Measurements from ENCODE around the gene STAM2.
"Not testable (repeated sequence)": the region's sequence is repeated elsewhere in the genome, so short reads cannot be mapped to it uniquely, and the experiment has no call there.

STAM2 gene

GRCh38 chr2:152201466-152201830 lies 25.9 kb upstream of the STAM2 start:
- H3K36me3 Mint-ChIP-seq (ENCODE audit: low read depth): peaks cover 4% of the 10 kb centered on the region
- peaks cover 41% of the 10 kb centered on the region for H3K9me3 Mint-ChIP-seq
- DNase-seq: no peak
- TF ChIP-seq CTCF (IDR thresholded peaks at IDR 0.05): no peak
- H3K4me1 Mint-ChIP-seq: peaks cover 22% of the 10 kb centered on the region
- H3K27ac Mint-ChIP-seq: no peak overlapping the region
- no peak overlapping the region for H3K4me3 Mint-ChIP-seq
- H3K27me3 Mint-ChIP-seq (ENCODE audit: low read depth, poor library complexity): peaks cover 7% of the 10 kb centered on the region

GRCh38 chr2:152200565-152201465 lies 25.3 kb upstream of the STAM2 start:
- Mint-ChIP-seq H3K4me1 (peaks cover 22% of the 10 kb centered on the region), H3K36me3 (ENCODE audit: low read depth) (peaks cover 4% of the 10 kb centered on the region), H3K27me3 (ENCODE audit: low read depth, poor library complexity) (peaks cover 7% of the 10 kb centered on the region), H3K27ac (peak overlapping the region; percentile 44), H3K9me3 (peaks cover 47% of the 10 kb centered on the region), H3K4me3 (no peak overlapping the region)
- no peak for DNase-seq
- no peak for TF ChIP-seq CTCF (IDR thresholded peaks at IDR 0.05)

- H3K9me3 Mint-ChIP-seq: peaks cover 54% of the 10 kb centered on the region
- no peak overlapping the region for H3K27ac Mint-ChIP-seq
- peaks cover 7% of the 10 kb centered on the region for H3K27me3 Mint-ChIP-seq (ENCODE audit: low read depth, poor library complexity)
- DNase-seq: no peak
- H3K36me3 Mint-ChIP-seq (ENCODE audit: low read depth): peaks cover 4% of the 10 kb centered on the region
- no peak overlapping the region for H3K4me3 Mint-ChIP-seq
- no peak for TF ChIP-seq CTCF (IDR thresholded peaks at IDR 0.05)
- peaks cover 22% of the 10 kb centered on the region for H3K4me1 Mint-ChIP-seq
Observed at GRCh38 chr2:152200101-152200500, 24.5 kb upstream of the STAM2 start.

GRCh38 chr2:152198499-152198898 lies 22.9 kb upstream of the STAM2 start:
- Mint-ChIP-seq H3K9me3 (peaks cover 59% of the 10 kb centered on the region), H3K4me3 (no peak overlapping the region), H3K27me3 (ENCODE audit: low read depth, poor library complexity) (peaks cover 7% of the 10 kb centered on the region), H3K36me3 (ENCODE audit: low read depth) (peaks cover 4% of the 10 kb centered on the region), H3K27ac (no peak overlapping the region), H3K4me1 (peaks cover 16% of the 10 kb centered on the region)
- no peak for DNase-seq
- no peak for TF ChIP-seq CTCF (IDR thresholded peaks at IDR 0.05)

- H3K4me1 Mint-ChIP-seq; H3K4me3 Mint-ChIP-seq; DNase-seq; H3K27me3 Mint-ChIP-seq (ENCODE audit: low read depth, poor library complexity); H3K27ac Mint-ChIP-seq; H3K36me3 Mint-ChIP-seq (ENCODE audit: low read depth): not testable (repeated sequence)
- H3K9me3 Mint-ChIP-seq: peaks cover 64% of the 10 kb centered on the region
Observed at GRCh38 chr2:152197508-152198284, 22.1 kb upstream of the STAM2 start.

GRCh38 chr2:152189622-152190495 lies 14.3 kb upstream of the STAM2 start:
- peak; percentile 68 for TF ChIP-seq CTCF (IDR thresholded peaks at IDR 0.05)
- no peak overlapping the region for H3K27ac Mint-ChIP-seq
- H3K9me3 Mint-ChIP-seq: peaks cover 20% of the 10 kb centered on the region
- no peak overlapping the region for H3K4me3 Mint-ChIP-seq
- H3K36me3 Mint-ChIP-seq (ENCODE audit: low read depth): no peaks in the 10 kb centered on the region
- peak; percentile 20 for DNase-seq
- no peaks in the 10 kb centered on the region for H3K4me1 Mint-ChIP-seq
- peaks cover 3% of the 10 kb centered on the region for H3K27me3 Mint-ChIP-seq (ENCODE audit: low read depth, poor library complexity)

GRCh38 chr2:152186808-152187207 lies 11.2 kb upstream of the STAM2 start:
- H3K27ac Mint-ChIP-seq; DNase-seq; H3K27me3 Mint-ChIP-seq (ENCODE audit: low read depth, poor library complexity); H3K4me1 Mint-ChIP-seq; H3K4me3 Mint-ChIP-seq; H3K36me3 Mint-ChIP-seq (ENCODE audit: low read depth): not testable (repeated sequence)
- H3K9me3 Mint-ChIP-seq: peaks cover 20% of the 10 kb centered on the region

Measured in nephron progenitor cell (in vitro differentiated cells).